Mesenchymal stem cell (in vitro differentiated cells and primary cell): ENCODE data around the gene COMMD9.
"Not testable (repeated sequence)": the region's sequence is repeated elsewhere in the genome, so short reads cannot be mapped to it uniquely, and the experiment has no call there.

ENCODE experiments used
- DNase-seq: peaks from one replicate; pipeline ENCODE4 v3.0.0-alpha.2; 2013
- H2AFZ ChIP-seq: one replicate; pipeline ENCODE4 v1.6.1; 2013; ENCODE audit warnings: low read depth, mild to moderate bottlenecking, control low read depth, inconsistent platforms, low read length, moderate library complexity
- H2AK5ac ChIP-seq: 2 replicates; pipeline ENCODE4 v1.6.1; 2013; ENCODE audit warnings: low read length, moderate library complexity, mild to moderate bottlenecking, inconsistent platforms; ENCODE audit not compliant: severe bottlenecking
- H2BK120ac ChIP-seq: one replicate; pipeline ENCODE4 v1.6.1; 2013; ENCODE audit warnings: low read depth, mild to moderate bottlenecking, inconsistent platforms, low read length, moderate library complexity
- H2BK12ac ChIP-seq, 2 experiments: one replicate each; pipeline ENCODE4 v1.6.1; 2013; ENCODE audit warnings: inconsistent platforms in 2 of 2, low read length in 2 of 2, mild to moderate bottlenecking in 2 of 2, moderate library complexity in 2 of 2, control low read depth in 1 of 2
- H2BK15ac ChIP-seq: one replicate; pipeline ENCODE4 v1.6.1; 2013; ENCODE audit warnings: mild to moderate bottlenecking, low read depth, inconsistent platforms; ENCODE audit not compliant: poor library complexity, severe bottlenecking
- H2BK5ac ChIP-seq: 2 replicates; pipeline ENCODE4 v1.6.1; 2013; ENCODE audit warnings: low read depth, mild to moderate bottlenecking, low read length, control low read depth, inconsistent platforms; ENCODE audit not compliant: poor library complexity, severe bottlenecking
- H3K14ac ChIP-seq, 2 experiments: one replicate each; pipeline ENCODE4 v1.6.1; 2013; ENCODE audit warnings: inconsistent platforms in 2 of 2, low read length in 2 of 2, control low read depth in 1 of 2, mild to moderate bottlenecking in 1 of 2, moderate library complexity in 1 of 2
- H3K18ac ChIP-seq, 2 experiments: one replicate each; pipeline ENCODE4 v1.6.1; 2013; ENCODE audit warnings: inconsistent platforms in 2 of 2, low read length in 2 of 2, control low read depth in 1 of 2, low read depth in 1 of 2, mild to moderate bottlenecking in 1 of 2
- H3K23ac ChIP-seq, 2 experiments: one replicate each; pipeline ENCODE4 v1.6.1; 2013; ENCODE audit warnings: inconsistent platforms in 2 of 2, low read length in 2 of 2, mild to moderate bottlenecking in 2 of 2, moderate library complexity in 2 of 2, control low read depth in 1 of 2
- H3K27ac ChIP-seq: 2 replicates; pipeline ENCODE4 v1.5.1; 2013; ENCODE audit warnings: mild to moderate bottlenecking, moderate library complexity, low read length, control low read depth, inconsistent platforms; ENCODE audit not compliant: poor library complexity, severe bottlenecking
- H3K27me3 ChIP-seq, 2 experiments: 2 replicates each; pipeline versions ENCODE4 v1.6.1 to v1.7.0; 2013; ENCODE audit warnings: low read length in 2 of 2, mild to moderate bottlenecking in 2 of 2, moderate library complexity in 2 of 2, control low read depth in 1 of 2, inconsistent platforms in 1 of 2; ENCODE audit not compliant: control insufficient read depth in 1 of 2, insufficient read depth in 1 of 2
- H3K36me3 ChIP-seq, 2 experiments: 2 replicates each; pipeline versions ENCODE4 v1.6.1 to v1.7.0; 2013; ENCODE audit warnings: low read length in 2 of 2, control low read depth in 1 of 2, inconsistent platforms in 1 of 2, low read depth in 1 of 2, mild to moderate bottlenecking in 1 of 2; ENCODE audit not compliant: insufficient read depth in 2 of 2, control insufficient read depth in 1 of 2
- H3K4ac ChIP-seq, 2 experiments: one replicate each; pipeline ENCODE4 v1.6.1; 2013; ENCODE audit warnings: inconsistent platforms in 2 of 2, low read length in 2 of 2, mild to moderate bottlenecking in 2 of 2, moderate library complexity in 2 of 2, control low read depth in 1 of 2, low read depth in 1 of 2
- H3K4me1 ChIP-seq: 2 replicates; pipeline ENCODE4 v1.6.1; 2013; ENCODE audit warnings: low read depth, low read length, control low read depth; ENCODE audit not compliant: control insufficient read depth, insufficient read depth
- H3K4me2 ChIP-seq: 2 replicates; pipeline ENCODE4 v1.6.1; 2013; ENCODE audit warnings: low read length, mild to moderate bottlenecking, inconsistent platforms; ENCODE audit not compliant: poor library complexity, severe bottlenecking
- H3K4me3 ChIP-seq, 2 experiments: 2 replicates each; pipeline versions ENCODE4 v1.5.1 to v1.7.0; 2013; ENCODE audit warnings: low read length in 2 of 2, mild to moderate bottlenecking in 2 of 2, control low read depth in 1 of 2, low read depth in 1 of 2; ENCODE audit not compliant: insufficient read depth in 1 of 2
- H3K79me1 ChIP-seq: replicated peaks from 2 replicates; pipeline ENCODE4 v1.6.1; 2013; ENCODE audit warnings: mild to moderate bottlenecking, control low read depth, low read length, inconsistent platforms; ENCODE audit not compliant: poor library complexity, severe bottlenecking
- H3K9ac ChIP-seq: 2 replicates; pipeline ENCODE4 v1.7.0; 2013; ENCODE audit warnings: mild to moderate bottlenecking, low read length, moderate library complexity
- H3K9me3 ChIP-seq: 2 replicates; pipeline ENCODE4 v1.7.0; 2013; ENCODE audit warnings: mild to moderate bottlenecking, low read length; ENCODE audit not compliant: control insufficient read depth
- H4K8ac ChIP-seq: one replicate; pipeline ENCODE4 v1.6.1; 2013; ENCODE audit warnings: inconsistent platforms, mild to moderate bottlenecking, low read length, moderate library complexity
- H4K91ac ChIP-seq: one replicate; pipeline ENCODE4 v1.6.1; 2013; ENCODE audit warnings: mild to moderate bottlenecking, low read length, inconsistent platforms
- WGBS: methylation state at CpG from one replicate; pipeline ENCODE4 v1.1.7; 2013; ENCODE audit warnings: mixed read lengths; 5-methylcytosine and 5-hydroxymethylcytosine counted together

Gene COMMD9

GRCh38 chr11:36328966-36329673 lies 39.9 kb upstream of the COMMD9 start:
- H3K9me3 ChIP-seq, result no peaks in the 10 kb centered on the region
- no peak overlapping the region for H3K4ac ChIP-seq
- WGBS, result 86% methylated on average over 2 of the region's 2 CpGs
- no peak overlapping the region for H4K91ac ChIP-seq
- no peak overlapping the region for H3K27ac ChIP-seq
- no peak overlapping the region for H3K4me2 ChIP-seq
- no peak for DNase-seq
- no peak overlapping the region for H3K18ac ChIP-seq
- H3K9ac ChIP-seq, result no peak overlapping the region
- H3K27me3 ChIP-seq, result no peaks in the 10 kb centered on the region
- no peaks in the 10 kb centered on the region for H3K79me1 ChIP-seq
- no peak overlapping the region for H2BK12ac ChIP-seq
- no peak overlapping the region for H3K14ac ChIP-seq
- H2AFZ ChIP-seq, result no peak overlapping the region
- no peak overlapping the region for H4K8ac ChIP-seq
- H2BK5ac ChIP-seq, result no peak overlapping the region
- H2BK120ac ChIP-seq, result no peak overlapping the region
- no peaks in the 10 kb centered on the region for H3K4me1 ChIP-seq
- H2BK15ac ChIP-seq, result no peak overlapping the region
- no peak overlapping the region for H3K4me3 ChIP-seq
- no peak overlapping the region for H2AK5ac ChIP-seq
- H3K23ac ChIP-seq, result no peak overlapping the region
- H3K36me3 ChIP-seq, result no peaks in the 10 kb centered on the region

GRCh38 chr11:36326524-36327419 lies 37.5 kb upstream of the COMMD9 start:
- no peak for DNase-seq
- Histone ChIP-seq H3K27ac (no peak overlapping the region), H3K4me3 (no peak overlapping the region), H3K27me3 (no peaks in the 10 kb centered on the region), H3K4me1 (no peaks in the 10 kb centered on the region), H3K4ac (no peak overlapping the region), H2BK15ac (no peak overlapping the region), H3K9ac (no peak overlapping the region), H2AK5ac (no peak overlapping the region), H2BK12ac (no peak overlapping the region), H3K14ac (no peak overlapping the region), H3K4me2 (no peak overlapping the region), H2AFZ (no peak overlapping the region), H4K8ac (no peak overlapping the region), H3K36me3 (no peaks in the 10 kb centered on the region), H4K91ac (no peak overlapping the region), H3K79me1 (no peaks in the 10 kb centered on the region), H3K9me3 (no peaks in the 10 kb centered on the region), H2BK120ac (no peak overlapping the region), H3K23ac (no peak overlapping the region), H2BK5ac (no peak overlapping the region), H3K18ac (no peak overlapping the region)
- 94% methylated on average over 3 of the region's 3 CpGs for WGBS

GRCh38 chr11:36325403-36325802 lies 36.2 kb upstream of the COMMD9 start:
- H3K14ac ChIP-seq, H2AK5ac ChIP-seq, H3K4me3 ChIP-seq, H3K79me1 ChIP-seq, H2BK12ac ChIP-seq, H3K4me1 ChIP-seq, H2AFZ ChIP-seq, H2BK15ac ChIP-seq, H4K8ac ChIP-seq, H3K27me3 ChIP-seq, H3K4me2 ChIP-seq, H3K9me3 ChIP-seq, H4K91ac ChIP-seq, H3K27ac ChIP-seq, H3K9ac ChIP-seq, H3K18ac ChIP-seq, H3K23ac ChIP-seq, H2BK120ac ChIP-seq, H3K36me3 ChIP-seq, DNase-seq, H3K4ac ChIP-seq, H2BK5ac ChIP-seq: not testable (repeated sequence)
- WGBS, result 79% methylated on average over 3 of the region's 5 CpGs

- not testable (repeated sequence) for H3K79me1 ChIP-seq, H4K91ac ChIP-seq, H3K27ac ChIP-seq, H3K4me3 ChIP-seq, H3K4me1 ChIP-seq, H2BK15ac ChIP-seq, H2AFZ ChIP-seq, H3K27me3 ChIP-seq, H3K4ac ChIP-seq, H3K9ac ChIP-seq, H3K36me3 ChIP-seq, H2BK12ac ChIP-seq, H2BK120ac ChIP-seq, H3K23ac ChIP-seq, H3K4me2 ChIP-seq, DNase-seq, H3K18ac ChIP-seq, H2AK5ac ChIP-seq, H3K9me3 ChIP-seq, H3K14ac ChIP-seq, H4K8ac ChIP-seq, H2BK5ac ChIP-seq
- 95% methylated on average over 15 of the region's 15 CpGs for WGBS
Measured at GRCh38 chr11:36324956-36325355, 35.7 kb upstream of the COMMD9 start.
